ENCODE data around the gene PPP1R7.
"Not testable (repeated sequence)": the region's sequence is repeated elsewhere in the genome, so short reads cannot be mapped to it uniquely, and the experiment has no call there.

Gene PPP1R7

DNA sequence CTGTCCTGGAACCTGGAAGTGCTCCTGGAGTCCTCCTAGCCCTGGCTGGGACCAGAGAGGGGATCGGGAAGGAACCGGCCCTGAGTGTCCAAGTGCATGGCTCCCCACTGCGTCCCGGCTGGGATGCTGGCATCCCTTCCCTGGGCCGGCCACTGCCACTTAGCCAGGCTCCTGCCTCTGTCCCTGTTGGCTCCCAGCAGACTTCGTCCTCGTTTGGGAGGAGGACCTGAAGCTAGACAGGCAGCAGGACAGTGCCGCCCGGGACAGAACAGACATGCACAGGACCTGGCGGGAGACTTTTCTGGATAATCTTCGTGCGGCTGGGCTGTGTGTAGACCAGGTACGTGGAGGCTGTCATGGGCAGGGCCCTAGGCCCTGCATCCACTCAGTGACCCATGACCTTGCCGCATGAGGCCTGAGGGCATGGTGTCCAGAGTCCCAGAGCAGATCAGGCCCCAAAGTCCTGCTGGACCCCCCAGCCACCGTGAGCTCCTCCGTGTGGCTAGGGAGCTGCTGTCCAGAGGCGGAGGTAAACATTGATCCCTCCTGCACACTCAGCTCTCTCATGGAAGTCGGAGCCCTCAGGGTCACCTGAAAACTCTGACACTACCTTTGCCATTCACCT, 45.4 kb downstream of the PPP1R7 start:
- DNase-seq (ENCODE audit: low read depth), result no peak

DNA sequence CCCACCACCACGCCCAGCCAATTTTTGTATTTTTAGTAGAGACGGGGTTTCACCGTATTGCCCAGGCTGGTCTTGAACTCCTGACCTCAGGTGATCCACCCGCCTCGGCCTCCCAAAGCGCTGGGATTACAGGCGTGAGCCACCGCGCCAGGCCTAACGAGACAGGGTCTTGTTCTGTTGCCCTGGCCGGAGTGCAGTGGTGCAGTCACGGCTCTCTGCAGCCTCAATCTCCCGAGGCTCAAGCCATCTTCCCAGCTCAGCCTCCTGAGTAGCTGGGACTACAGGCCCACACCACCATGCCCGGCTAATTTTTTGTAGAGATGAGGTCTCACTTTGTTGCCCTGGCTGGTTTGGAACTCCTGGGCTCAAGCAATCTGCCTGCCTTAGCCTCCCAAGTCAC, 47.0 kb downstream of the PPP1R7 start:
- not testable (repeated sequence) for DNase-seq (ENCODE audit: low read depth)

DNA sequence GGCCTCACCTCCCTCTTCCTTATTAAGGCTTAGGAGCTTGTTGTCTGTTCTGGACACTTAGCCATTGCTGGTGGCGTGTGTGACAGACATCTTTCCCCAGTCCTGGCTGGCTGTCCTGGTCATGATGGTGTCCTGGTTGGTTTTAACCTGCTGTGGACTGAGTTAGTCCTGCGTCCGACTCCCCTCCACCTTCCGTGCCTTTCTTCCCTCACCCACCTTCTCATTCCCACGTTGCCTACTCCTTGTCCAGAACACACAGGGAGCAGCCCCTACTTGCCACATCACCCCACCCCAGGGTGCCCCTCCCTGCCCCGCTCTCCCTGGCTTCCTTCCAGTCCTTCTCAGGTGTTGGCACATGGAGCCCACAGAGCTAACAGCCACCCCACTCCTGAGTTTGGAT, 47.7 kb downstream of the PPP1R7 start:
- DNase-seq (ENCODE audit: low read depth), result no peak

DNA sequence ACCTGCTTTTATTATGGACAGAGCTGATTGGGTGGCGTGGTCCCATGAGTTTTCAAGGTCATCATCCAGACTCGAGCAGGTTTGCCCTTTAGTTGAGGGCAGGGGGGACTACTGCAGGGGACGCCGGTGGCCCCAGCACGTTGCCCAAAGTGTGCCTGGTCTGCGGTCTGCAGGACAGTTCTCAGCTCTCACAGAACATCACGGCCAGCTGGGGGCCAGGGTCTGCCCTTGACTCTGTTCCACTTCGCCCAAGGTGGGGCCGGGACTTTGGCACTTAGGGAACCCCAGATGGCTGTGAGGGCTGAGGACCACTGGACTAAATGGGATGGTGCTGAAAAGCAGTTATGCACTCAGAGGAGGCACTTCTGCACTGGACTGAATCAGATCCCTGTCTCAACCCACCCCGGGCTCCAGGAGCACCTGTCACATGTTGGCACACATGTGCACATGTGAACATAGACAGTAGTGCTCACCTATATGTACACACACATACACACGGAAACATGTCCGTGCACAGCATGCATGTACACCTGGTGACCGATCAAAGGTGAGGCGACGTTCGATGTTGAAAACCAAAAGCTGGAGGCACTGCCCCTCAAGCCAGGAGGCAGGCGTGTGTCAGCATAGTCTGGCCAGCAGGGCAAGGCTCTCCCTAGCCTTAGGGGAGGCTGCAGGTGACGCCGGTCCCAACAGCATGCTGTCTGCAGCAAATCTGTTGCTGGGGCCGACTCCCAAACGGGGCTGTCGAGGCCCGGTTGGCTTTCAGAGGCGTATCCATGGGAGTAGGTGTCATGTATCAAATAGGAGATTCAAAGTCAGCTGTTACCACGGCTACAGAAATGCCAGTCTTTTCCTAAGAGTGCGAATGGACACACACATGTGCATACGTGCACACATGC, 48.4 kb downstream of the PPP1R7 start:
- no peak for DNase-seq (ENCODE audit: low read depth)

DNA sequence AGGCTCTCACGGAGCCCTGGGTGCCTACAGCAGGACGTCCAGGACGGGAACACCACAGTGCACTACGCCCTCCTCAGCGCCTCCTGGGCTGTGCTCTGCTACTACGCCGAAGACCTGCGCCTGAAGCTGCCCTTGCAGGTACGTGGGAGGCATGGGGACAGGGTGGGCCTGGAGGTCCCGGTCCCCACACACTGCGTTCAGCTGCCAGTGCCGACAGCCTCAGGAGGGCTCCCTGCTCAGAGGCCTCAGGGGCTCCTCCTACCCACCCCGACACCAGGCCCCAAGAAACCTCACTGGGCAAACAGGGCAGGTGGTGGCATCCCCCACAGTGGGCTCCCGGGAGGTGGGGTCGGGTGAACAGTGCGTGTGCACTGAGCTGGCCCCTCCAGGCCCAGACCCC, 49.0 kb downstream of the PPP1R7 start:
- no peak for DNase-seq (ENCODE audit: low read depth)

DNA sequence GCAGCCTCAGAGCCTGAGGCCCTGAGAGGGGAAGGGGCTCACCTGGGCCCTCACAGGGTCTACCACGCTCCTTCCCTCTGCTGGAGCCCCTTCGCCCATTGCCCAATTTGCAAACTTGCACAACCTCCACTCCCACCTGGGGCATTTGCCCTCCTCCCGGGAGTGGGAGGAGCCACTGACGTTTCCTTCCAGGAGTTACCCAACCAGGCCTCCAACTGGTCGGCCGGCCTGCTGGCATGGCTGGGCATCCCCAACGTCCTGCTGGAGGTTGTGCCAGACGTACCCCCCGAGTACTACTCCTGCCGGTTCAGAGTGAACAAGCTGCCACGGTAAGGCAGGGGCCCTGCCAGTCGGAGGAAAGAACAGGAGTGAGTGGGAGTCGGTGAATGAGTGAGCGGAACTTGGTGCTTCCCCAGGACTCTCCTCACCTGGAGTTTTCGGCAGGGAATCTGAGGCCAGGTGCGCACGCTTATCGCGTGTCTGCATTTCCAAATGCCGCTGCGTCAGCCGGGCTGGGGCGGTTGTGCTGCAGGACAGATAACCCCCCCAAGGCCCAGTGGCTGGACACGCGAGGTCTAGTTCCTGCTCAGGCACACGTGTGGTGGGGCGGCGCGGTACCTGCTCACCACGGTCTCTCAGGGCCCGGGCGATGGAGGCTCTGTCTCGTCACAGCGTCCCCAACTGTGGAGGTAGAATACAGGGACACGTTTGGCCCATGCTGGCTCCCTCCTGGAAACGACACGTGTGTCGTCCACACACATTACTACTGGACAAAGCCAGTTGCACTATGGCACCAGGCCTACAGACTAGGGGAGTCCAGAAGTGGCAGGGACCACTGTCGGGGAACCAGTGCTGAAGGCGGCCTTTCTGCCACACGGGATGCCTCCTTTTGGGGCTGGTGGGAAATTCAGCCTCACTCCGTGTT, 49.9 kb downstream of the PPP1R7 start:
- DNase-seq (ENCODE audit: low read depth), result no peak

DNA sequence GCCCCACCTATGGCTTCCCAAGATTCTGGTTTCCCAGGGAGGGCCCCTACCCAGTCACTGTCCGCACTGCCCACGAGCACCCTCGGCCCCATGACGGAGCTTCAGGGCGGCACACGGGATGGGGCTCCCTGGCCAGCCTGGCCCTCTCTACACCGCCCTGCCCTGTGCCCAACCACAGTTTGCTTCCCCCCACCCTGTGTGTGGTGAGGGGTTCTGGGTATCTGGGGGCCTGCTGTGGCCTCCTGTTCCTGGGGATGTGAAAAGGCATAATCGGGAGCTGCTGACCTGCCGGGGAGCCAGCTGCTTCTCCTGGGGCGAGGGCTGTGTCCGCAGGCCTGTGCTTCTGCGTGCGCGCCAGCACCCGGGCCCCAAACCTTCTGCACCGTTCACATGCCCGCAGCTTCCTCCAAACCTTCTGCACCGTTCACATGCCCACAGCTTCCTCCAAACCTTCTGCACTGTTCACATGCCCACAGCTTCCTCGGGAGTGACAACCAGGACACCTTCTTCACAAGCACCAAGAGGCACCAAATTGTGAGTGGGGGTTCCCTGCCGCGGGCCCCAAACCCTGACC, 50.6 kb downstream of the PPP1R7 start:
- DNase-seq (ENCODE audit: low read depth), result no peak

DNA sequence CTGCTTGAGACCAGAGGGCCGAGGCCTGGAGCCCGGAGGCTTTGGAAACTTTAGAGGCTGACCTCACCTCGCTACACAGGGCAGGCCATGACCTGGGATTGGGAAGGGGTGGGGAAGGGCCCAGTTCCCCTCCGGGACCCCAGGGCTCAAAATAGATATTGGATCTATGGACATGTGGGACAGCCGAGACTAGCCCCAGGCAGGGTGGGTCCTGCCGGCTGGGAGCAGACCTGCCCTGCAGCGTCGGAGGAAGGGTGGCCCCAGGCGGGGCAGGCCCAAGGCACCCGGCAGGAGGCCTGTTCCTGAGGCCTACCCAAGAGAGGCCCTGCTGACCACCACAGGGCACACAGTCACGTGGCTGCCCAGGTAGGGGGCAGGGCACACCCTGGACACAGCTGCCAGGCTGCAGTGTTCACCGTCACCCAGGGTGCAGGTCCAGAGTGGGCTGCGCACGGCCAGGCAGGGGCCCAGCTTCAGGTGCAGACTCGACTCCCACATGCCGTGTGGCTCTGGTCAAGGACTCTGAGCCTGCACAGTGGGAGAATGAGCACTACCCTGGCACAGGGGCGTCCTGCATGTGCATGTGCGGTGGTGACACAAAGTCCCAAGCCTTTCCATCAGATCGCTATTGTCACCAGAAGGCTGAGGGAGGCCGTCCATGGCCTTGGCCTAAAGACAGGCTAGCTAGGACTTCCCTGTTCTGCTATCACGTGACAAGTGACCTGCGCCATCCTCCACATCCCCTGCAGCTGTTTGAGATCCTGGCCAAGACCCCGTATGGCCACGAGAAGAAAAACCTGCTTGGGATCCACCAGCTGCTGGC, 51.4 kb downstream of the PPP1R7 start:
- no peak for DNase-seq (ENCODE audit: low read depth)

DNA sequence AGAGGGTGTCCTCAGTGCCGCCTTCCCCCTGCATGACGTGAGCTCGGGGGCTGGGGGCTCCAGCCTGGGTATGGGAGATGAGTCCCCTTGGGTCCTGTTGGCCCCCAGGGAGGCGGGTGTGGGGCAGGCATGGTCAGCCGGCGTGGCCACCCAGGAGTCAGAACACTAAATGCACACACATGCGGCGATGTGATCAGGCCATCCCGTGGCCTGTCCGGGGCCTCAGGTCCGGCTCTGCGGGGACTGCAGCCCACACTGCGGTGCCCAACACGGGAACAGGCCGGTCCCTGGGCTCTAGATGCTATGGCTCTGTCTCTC, 52.0 kb downstream of the PPP1R7 start:
- DNase-seq (ENCODE audit: low read depth), result no peak

DNA sequence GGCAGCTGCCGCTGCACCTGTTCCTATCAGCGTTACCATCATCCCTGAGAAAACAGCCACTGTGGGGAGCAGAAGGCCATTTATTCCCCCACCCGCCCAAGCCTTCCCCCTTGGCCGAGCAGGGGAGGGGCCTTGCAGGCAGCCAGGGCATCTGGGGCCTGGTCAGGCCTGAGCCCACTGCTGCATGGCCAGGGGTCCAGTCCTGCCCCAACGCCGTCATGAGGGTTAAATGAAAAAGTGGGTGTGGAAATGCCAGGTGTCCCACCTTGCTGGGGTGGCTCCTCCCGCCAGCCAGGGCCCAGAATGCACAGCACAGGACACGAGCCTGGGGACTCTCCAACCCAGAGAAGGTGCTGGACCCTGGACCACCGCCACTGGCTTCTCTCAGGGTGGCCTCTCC, 52.4 kb downstream of the PPP1R7 start:
- DNase-seq (ENCODE audit: low read depth), result no peak

DNA sequence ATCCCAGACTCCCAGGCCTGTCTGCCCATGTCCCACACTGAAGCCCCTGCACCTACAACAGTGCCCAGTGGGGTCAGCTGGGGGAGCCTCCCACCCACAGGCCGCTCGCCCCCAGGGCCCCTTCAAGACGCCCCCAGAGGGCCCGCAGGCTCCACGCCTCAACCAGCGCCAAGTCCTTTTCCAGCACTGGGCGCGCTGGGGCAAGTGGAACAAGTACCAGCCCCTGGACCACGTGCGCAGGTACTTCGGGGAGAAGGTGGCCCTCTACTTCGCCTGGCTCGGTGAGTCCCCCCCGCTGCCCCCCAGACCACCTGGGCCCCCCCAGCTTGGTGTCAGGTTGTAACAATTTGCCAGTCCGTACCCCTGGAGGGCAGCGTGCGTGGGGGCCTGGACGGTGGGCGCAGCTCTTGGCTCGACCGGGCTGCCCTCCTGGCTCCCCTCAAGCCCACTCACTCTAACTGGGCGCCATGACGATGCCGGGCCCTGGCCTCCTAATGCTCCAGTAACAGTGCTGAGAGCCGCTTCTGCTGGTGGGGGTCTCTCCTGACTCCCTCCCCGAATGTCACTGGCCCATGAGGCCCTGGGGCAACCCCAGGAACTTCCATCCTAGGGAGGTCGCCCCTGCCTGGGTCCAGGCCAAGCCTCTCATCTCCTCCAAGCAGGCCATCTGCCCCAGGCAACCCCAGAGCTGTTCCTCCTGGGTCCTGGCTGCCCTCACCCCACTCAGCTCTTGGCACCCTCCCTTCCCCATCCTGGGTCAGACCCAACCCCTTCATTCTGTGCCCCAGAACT, 53.1 kb downstream of the PPP1R7 start:
- no peak for DNase-seq (ENCODE audit: low read depth)

DNA sequence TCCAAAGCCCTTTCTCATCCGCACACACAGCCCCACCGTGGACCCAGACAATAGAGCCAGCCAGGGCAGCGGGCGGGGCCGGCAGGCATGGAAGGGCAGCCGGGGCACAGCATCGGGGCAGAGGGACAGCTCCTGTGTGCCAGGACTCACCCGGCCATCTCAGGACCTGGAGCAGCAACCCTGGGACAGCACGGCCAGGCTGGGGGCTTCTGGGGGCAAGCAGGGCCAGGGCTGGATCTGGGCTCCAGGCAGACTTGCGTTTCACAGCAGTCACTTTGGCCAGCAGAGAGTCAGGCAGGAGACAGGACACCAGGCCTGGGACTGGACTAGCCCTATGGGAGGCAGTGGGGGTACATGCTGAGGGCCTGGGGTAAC, 53.7 kb downstream of the PPP1R7 start:
- no peak for DNase-seq (ENCODE audit: low read depth)

DNA sequence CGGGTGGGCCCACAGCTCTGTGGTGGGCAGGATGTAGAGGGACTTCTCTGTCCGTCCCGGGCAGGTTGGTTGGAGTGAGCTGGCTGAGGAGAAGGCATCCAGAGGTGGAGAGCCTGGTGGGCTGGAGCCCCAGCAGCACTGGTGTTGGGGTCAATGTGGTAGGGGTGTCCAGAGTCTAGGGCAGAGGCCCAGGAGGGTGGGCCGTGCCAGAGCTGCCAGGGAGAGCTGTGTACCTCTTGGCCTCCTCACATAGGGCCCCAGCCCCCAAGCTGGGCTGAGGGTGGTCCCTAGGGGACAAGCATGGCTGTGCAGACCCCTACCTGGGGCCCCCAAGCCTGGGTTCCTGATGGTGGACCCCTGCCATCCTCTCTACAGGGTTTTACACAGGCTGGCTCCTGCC, 54.2 kb downstream of the PPP1R7 start:
- DNase-seq (ENCODE audit: low read depth), result no peak

DNA sequence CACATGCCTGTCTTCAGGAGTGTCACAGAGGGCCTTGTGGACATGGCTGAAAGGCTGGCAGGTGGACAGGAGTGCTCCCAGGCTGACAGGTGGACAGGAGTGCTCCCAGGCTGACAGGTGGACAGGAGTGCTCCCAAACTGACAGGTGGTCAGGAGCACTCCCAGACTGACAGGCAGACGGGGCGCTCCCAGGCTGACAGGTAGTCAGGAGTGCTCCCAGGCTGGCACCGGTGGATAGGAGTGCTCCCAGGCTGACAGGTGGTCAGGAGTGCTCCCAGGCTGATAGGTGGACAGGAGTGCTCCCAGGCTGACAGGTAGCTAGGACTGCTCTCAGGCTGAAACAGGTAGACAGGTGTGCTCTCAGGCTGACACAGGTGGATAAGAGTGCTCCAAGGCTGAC, 54.8 kb downstream of the PPP1R7 start:
- DNase-seq (ENCODE audit: low read depth), result no peak

DNA sequence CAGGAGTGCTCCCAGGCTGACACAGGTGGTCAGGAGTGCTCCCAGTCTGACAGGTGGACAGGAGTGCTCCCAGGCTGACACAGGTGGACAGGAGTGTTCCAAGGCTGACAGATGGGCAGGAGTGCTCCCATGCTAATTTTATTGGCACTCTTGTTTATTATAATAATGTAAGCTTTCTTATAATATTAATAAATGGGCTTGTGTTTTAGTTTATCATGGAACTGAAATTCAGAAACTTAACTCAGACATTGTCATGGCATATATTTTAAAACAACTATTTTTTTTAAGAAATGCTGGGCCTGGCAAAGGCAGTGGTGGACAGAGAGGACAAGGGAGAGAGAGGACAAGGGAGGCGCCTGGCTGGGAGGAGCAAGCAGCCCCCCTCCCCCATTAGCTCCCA, 56.9 kb downstream of the PPP1R7 start:
- DNase-seq (ENCODE audit: low read depth), result no peak

DNA sequence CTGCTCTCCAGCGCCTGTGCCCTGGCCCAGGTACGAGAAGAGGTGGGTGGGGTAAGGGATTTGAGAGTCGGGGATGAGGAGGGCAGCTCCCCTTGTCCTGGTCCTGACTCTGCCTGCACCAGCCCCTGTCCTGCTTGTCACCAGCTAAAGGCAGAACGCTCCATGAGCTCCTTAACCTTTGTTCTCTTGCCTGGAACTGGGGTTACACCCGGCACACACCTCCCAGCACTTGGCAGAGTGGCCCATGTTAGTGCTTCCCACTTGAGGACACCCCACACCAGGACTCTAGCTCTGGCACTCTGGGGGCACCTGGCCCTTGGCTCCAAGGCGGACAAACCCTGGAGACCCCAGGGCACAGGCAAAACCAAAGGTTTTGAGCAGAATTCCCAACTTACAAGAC, 57.4 kb downstream of the PPP1R7 start:
- no peak for DNase-seq (ENCODE audit: low read depth)

DNA sequence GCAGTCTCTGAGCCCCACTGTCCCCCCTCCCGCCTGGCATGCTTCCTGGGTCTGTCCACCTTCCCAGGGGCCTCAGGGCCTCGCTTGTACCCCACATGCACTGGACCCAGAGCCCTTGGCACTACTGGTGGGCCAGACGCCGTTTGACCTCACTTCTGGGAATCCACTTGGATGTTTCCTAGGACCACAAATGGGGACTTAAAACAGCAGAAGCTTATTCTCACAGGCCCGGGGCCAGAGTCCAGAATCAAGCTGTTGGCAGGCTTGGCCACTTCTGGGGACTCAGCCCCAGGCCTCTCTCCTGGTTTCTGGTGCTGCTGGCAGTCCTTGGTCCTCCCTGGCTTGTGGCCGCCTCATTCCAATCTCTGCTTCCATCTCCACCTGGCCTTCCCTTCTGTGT, 57.8 kb downstream of the PPP1R7 start:
- DNase-seq (ENCODE audit: low read depth), result no peak

DNA sequence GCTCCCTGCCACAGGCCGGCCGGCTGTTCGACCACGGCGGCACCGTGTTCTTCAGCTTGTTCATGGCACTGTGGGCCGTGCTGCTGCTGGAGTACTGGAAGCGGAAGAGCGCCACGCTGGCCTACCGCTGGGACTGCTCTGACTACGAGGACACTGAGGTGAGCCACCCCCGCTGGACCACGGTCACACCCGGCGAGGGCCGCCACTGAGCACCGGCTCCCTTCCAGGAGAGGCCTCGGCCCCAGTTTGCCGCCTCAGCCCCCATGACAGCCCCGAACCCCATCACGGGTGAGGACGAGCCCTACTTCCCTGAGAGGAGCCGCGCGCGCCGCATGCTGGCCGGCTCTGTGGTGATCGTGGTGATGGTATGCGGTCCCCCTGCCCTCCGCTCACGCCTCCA, 59.0 kb downstream of the PPP1R7 start:
- DNase-seq (ENCODE audit: low read depth), result no peak

DNA sequence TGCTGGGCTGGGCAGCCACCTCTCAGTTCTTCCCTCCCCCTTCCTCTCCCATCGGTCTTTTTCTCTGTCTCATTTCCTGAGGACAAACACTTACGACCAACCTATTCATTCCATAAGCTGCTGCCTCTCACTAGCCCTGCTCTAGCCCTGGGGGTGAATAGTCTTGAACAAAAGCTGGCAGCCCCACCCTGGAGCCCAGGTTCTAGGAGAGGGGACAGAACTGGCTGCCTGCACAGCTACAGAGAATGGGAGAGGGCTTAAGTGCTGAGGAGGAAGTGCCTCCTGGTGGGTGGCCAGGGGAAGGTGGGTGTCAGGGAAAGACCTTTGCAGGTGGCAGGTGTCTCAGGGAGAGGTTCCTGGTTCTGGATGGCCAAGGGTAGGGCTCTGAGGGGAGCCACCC, 61.0 kb downstream of the PPP1R7 start:
- DNase-seq (ENCODE audit: low read depth), result no peak

DNA sequence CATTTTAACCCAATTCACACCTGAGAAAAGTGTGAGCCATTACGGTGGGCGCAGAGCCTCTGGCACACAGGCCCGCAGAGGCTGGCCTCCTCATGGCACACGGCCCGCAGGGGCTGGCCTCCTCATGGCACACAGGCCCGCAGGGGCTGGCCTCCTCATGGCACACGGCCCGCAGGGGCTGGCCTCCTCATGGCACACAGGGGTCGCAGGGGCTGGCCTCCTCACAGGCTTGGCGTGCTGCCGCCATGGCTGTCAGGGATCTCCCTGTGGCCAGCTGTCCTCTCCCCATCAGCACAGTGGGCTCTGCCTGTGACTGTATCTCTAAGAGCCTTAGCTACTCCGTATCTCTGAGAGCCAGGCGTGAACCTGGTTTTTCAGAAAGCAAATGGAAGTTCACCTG, 62.8 kb downstream of the PPP1R7 start:
- DNase-seq (ENCODE audit: low read depth), result no peak

DNA sequence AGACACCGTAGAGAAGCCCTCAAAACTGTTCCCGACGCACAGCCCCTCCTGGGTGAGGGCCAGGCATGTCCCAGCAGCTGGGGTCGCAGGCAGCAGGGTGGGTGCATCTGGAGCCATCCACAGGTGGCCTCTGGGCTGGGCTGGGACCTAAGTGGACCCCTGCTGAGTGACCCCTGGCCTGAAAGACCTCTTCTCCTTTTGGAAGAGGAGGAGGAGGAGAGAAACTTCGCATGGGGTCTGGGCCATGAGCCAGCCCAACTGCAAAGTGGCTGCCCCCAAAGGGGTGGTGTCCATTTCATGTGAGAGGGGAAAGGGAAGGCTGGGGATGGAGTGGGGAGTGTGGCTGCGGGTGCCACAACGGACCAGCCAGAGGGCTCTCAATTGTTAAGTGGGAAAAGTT, 63.3 kb downstream of the PPP1R7 start:
- no peak for DNase-seq (ENCODE audit: low read depth)

Data from GM04503 (cell line).